Right hindlimb (tissue), 1 donor: Measurements from ENCODE around the gene COL26A1.
A peak's percentile ranks its signal among the peaks of the same experiment; 100 is the strongest.

Experiments used
- DNase-seq: peaks from one replicate; pipeline ENCODE4 v3.0.0-alpha.2; 2018

Gene COL26A1

GRCh38 chr7:101536668-101537067 lies 174.0 kb downstream of the COL26A1 start:
- no peak for DNase-seq

- DNase-seq, result peak; percentile 49
Observed at GRCh38 chr7:101537205-101537604, 174.5 kb downstream of the COL26A1 start.

DNA sequence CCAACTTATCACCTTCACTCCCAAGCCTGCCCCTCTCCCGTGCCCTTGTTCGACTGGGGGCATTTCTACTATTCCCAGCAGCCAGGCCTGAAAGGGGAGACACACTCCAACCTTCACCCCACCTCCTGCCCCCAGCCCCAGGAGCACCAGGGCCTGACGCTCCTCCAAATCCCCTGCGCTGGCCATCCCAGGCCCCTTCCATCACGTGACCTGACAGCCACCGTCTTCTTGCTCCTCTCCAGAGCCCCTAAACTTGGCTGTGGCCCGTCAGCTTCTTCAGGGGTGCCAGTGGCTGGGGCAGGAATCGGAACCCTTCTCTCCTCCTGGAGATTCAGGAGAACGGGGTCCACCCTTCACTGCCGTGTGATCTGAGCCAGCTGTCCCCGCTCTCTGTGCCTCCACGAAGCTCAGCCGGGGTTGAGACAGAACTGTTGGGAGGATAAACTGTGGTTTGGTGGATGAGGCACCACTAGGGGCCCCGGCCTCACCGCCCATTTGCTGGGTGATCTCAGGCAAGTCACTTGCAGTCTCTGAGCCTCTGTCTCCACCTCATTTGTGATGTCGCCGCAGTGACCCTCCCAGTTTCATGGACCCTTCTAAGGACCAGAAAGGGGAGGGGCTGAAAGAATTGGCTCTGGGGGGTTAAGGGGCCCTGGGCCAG lies 175.4 kb downstream of the COL26A1 start:
- DNase-seq, result no peak

DNA sequence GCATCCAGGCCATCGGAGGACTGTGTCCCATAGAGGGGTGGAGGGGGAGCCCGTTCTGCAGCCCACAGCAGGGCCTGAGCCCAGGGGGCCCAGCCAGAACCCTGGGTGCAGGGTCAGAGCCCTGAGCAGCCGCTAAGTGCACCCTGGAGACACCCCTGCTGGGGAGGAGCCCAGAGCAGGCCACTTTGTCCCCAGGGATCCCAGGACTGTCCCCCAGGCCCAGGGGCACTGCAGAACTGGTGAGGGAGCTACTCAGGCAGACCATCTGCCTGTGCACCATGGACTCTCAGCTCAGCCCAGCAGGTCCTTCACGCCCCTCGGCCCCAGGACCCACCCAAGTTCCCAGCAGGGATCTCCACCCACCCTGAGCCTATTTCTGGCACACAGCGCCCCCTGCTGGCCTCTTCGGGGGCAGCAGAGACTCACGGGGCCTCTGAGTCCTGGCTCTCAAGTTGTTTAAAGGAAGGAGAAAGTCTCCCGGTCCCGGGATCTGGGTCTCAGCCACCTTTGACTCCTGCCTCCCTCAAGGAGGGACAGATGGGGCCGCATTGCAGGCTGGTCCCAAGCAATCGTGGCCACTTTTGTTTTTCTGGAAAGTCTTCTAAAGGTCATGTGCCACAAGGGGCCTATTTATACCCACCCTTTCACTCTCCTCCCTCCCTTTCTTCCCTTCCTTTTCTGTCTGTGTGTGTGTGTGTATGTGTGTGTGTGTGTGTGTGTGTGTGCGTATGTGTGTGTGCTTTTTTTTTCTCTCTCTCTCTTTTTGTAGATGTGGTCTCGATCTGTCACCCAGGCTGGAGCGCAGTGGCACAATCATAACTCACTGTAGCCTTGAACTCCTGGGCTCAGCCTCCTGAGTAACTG lies 176.2 kb downstream of the COL26A1 start:
- peak; percentile 71 for DNase-seq

DNA sequence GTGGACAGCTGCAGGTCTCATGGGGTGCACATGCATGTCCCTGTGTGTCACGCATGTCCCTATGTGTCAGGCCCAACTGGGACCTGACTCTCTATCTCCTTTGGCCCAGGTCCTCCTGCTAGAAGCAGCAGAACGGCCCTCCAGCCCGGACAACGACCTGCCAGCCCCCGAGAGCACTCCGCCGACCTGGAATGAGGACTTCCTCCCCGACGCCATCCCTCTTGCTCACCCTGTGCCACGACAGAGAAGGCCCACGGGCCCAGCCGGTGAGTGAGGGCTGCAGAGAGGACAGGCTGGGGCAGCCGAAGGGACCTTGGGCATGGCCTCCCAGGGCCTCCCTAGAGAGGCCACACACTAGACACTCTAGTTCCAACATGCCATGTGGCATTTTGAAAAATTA lies 177.1 kb downstream of the COL26A1 start:
- no peak for DNase-seq

- DNase-seq, result peak; percentile 73
Observed at GRCh38 chr7:101542527-101543241, 180.0 kb downstream of the COL26A1 start.

- no peak for DNase-seq
Observed at GRCh38 chr7:101543242-101543766, 180.6 kb downstream of the COL26A1 start.

DNA sequence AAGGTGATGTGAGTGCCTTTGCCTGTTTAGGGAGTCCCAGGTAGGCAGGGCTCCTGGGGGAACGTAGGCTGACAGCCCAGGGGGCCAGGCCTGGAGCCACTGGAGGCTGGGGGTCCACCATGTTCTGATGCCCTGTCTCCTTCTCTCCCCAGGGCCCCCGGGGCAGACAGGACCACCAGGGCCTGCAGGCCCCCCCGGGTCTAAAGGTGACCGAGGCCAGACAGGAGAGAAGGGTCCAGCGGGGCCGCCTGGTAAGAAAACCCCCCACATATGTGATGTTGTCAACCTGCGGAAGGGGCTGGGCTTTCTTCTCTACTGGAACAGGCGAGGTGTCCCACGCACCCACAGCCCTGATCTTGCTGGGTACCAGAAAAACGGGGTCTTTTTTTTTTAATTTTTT lies 181.2 kb downstream of the COL26A1 start:
- DNase-seq, result no peak

- DNase-seq, result no peak
Observed at GRCh38 chr7:101545441-101546190, 182.9 kb downstream of the COL26A1 start.

DNA sequence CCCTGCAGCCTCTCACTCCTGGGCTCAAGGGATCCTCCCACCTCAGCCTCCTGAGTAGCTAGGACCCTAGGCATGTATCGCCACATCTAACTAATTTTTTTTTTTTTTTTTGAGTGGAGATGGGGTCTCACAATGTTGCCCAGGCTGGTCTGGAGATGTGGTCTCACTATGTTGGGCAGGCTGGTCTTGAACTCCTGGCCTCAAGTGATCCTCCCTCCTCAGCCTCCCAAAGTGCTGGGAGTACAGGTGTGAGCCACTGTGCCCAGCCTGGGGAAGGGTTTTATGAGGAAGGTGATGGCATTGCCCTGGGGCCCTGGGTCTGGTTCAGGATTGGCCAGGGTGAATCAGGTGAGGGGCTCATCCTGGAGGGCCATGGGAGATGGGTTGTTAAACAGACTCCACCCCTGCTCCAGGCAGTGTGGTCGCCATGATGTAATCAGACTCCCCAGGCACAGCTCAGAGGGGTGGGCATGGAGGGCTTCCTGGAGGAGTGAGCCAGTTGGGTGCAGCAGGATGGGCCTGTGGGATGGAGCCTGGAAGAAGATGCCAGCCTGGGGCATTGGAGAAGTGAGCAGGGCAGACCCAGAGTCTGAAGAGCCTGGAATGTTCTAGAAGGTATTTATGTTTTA lies 183.7 kb downstream of the COL26A1 start:
- no peak for DNase-seq

DNA sequence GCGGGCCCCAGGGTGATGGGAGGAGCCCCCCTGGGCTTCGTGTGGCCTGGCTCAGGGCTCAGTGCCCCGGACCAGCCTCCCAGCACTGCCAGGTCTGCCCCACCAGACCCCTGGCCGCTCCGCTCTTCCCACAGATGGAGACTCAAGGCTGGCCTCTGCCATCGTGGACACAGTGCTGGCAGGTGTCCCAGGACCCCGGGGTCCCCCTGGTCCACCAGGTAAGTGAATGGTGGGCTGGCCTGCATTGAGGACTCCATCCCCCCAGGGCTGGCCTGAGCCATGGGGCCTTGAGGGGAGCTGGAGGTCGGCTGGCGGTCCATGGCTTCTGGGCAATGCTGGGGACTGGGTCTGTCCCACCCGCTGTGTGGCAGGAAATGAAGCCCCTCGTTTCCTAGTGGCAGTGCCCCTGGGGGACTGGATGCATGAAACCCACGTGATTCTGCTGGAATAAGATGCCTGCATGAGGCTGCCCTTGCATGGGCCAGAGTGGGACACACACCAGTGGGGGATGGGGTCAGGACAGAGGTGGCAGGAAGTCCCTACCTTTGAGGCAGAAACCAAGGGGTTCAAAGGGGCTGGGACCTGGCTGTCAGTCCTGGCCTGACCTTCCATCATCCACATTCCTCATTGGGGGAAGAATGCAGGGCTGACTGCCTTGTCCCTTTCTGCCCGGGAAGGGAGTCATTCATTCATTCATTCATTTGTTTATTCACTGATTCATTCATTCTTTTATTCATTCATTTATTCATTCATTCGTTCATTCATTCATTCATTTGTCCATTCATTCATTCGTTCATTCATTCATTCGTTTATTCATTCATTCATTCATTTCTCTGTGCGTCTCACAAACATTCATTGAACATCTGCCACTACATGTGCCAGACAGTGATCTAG lies 184.6 kb downstream of the COL26A1 start:
- DNase-seq, result peak; percentile 16

GRCh38 chr7:101547916-101548661 lies 185.4 kb downstream of the COL26A1 start:
- peak; percentile 5 for DNase-seq

GRCh38 chr7:101549734-101550133 lies 187.1 kb downstream of the COL26A1 start:
- DNase-seq, result peak; percentile 4

DNA sequence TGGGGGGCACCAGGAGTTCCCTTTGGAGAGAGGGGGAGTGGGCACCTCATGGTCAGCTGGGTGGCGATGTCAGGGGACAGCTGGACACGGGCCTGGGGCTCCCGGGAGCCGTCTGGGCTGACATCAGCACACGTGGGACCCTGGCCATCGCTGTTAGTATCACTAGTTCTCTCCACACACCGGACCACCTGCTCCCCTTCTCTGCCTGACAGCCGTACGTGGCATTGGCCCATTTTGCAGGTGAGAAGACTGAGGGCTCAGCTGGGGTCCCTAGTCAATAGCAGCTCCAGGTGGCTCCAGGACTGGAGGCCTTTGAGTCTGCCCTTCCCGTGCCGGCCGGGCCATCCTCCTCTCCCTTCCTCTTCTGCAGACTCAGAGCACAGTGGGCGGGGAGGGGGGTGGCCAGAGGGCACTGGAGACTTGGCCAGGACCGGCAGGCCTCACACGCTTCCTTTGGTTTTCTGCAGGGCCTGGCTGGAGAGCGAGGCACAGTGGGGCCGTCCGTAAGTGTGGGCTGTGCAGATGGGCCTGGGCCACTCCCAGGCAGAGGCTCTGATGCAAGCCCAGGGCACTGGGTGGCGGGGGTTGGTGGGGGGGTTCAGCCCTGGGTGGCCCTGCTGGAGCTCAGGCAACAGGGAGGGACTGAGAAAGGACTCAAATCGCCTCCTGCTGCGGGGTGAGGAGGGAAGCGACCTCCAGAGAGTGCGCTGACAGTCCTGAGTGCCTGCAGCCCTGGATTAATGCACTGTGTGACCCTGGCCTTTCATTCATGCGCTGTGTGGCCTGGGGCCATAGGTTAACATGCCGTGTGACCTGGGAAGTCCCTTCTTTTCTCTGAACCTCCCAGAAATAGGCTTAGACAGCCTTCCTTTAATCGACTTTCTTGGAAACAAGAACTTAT lies 188.2 kb downstream of the COL26A1 start:
- peak; percentile 34 for DNase-seq

- no peak for DNase-seq
Observed at GRCh38 chr7:101553018-101553770, 190.5 kb downstream of the COL26A1 start.

DNA sequence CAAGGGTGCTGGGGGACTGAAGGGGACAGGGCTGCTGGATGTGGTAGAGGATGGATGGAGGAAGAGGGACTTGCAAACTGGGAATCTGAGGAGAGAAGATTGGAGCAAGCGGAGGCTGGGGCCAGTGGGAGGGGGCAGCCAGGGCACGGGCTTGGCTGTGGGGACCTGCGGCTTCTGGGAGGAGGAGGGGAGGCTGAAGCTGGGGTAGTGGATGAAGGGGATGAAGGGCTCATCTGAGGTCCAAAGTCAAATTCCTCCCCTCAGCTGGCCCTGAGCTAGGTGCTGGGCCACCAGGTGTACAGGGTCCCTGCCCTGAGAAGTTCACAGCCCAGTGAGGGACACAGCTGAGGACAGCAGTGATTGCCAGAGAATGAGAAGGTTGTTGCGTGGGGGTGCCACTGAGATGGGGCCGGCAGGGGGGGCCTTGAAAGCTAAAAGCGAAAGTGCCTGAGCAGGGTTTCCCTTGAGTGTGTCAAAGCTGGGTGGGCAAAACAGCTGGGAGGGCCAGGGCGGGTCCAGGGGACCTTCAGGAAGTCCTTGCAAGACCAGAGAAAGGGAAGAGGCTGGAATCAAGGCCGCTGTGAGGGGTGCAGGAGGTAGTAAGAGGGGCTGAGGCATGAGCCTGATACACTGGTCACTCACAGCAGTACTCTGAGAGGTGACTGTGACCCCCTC lies 191.2 kb downstream of the COL26A1 start:
- DNase-seq, result no peak

DNA sequence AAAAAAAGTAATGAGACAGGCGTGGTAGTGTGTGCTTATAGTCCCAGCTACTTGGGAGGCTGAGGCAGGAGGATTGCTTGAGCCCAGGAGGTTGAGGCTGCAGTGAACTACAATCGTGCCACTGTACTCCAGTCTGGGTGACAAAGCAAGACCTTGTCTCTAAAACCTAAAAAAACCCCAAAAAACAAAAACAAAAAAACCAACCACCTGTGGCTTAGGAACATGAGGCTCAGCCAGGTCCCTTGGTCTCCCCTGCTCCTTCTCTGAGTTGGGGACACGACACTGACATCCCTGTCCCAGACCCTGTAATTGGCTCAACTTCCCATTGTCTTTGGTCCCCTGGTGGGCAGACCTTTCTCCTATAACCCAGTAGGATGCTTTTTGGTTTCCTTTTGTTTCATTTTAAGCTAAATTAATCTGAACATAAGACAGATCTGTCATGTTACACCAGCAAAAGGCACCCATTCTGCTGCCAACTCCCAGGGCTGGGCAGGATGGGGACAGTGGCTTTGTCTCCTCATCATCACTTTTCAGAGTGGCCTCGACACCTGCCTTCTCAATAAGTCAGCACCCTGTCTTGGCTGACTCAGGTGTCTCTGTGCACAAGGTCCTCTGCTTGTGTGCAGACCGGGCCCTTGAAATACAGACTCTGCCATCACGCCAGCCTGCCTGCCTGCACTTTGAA lies 192.1 kb downstream of the COL26A1 start:
- DNase-seq, result no peak
